ENCODE measurements around the gene SHLD2. TPM values are rescaled to one million over a fixed set of nuclear protein-coding genes. Genes with fewer than 3 reads are reported as not detected.
"Not testable (repeated sequence)": the region's sequence is repeated elsewhere in the genome, so short reads cannot be mapped to it uniquely, and the experiment has no call there.

SHLD2 gene, protein sequence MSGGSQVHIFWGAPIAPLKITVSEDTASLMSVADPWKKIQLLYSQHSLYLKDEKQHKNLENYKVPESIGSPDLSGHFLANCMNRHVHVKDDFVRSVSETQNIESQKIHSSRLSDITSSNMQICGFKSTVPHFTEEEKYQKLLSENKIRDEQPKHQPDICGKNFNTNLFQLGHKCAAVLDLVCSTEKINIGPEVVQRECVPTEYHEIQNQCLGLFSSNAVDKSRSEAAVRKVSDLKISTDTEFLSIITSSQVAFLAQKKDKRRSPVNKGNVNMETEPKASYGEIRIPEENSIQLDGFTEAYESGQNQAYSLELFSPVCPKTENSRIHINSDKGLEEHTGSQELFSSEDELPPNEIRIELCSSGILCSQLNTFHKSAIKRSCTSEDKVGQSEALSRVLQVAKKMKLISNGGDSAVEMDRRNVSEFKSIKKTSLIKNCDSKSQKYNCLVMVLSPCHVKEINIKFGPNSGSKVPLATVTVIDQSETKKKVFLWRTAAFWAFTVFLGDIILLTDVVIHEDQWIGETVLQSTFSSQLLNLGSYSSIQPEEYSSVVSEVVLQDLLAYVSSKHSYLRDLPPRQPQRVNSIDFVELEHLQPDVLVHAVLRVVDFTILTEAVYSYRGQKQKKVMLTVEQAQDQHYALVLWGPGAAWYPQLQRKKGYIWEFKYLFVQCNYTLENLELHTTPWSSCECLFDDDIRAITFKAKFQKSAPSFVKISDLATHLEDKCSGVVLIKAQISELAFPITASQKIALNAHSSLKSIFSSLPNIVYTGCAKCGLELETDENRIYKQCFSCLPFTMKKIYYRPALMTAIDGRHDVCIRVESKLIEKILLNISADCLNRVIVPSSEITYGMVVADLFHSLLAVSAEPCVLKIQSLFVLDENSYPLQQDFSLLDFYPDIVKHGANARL
- 45.2 and 49.6 TPM in 2 replicates for total RNA-seq (2014; rRNA removed; shearing (Covaris generic))
- 28.1 and 45.1 TPM in 2 replicates for polyA plus RNA-seq (2014; cell fraction: nucleus; rRNA removed)

DNA sequence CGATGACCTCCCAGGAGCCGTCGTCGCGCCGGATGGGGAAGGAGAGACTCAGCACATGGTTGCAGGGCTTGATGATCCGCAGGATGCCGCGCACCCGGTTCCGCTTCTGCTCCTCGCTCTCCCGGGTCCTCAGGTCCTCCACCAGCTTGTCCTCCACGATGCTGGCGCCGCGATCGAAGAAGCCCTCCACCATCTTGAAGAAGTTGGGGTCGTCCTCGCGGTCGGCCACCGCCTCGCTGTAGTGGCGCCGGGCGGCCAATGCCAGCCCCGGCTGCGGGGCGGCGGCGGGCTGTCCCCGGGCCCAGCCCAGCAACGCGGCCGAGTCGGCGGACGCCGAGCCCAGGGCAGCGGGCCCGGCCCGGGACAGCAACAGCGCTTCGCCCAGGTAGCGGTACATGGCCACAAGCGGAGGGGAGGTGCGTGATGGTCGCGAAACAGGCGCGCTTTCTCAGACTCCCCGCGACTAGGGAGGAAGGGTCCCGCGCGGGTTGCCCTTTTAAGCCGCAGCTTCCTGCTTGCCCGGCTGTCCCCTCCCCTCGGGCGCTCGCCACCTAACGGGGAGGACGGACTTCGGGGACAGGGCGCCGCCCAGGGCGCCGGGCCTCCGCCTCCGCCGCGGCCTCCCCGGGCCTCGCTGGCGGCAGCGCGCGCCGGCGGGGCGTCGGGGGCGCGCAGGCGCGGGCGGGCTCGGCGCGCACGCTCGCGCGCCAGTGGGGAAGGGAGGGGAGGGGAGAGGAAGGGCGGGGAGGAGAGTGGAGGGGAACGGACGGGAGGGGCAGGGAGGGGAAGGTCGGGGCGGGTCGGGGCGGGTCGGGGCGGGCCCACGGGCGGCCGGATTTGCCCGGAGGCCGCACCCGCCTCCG, at the start of gene SHLD2, which contains the start of gene GLUD1:
Gene SHLD2, plus strand, starts transcription at position 834 of the 863 bp plus-strand sequence. CDS start 56,149 bp downstream, outside the sequence.
Gene GLUD1, minus strand, starts transcription at position 471 of the 863 bp plus-strand sequence. Its CDS starts 74 bp downstream, at position 397.
- peak; percentile 88 for DNase-seq (ENCODE audit: extremely low read depth, low read depth)

DNA sequence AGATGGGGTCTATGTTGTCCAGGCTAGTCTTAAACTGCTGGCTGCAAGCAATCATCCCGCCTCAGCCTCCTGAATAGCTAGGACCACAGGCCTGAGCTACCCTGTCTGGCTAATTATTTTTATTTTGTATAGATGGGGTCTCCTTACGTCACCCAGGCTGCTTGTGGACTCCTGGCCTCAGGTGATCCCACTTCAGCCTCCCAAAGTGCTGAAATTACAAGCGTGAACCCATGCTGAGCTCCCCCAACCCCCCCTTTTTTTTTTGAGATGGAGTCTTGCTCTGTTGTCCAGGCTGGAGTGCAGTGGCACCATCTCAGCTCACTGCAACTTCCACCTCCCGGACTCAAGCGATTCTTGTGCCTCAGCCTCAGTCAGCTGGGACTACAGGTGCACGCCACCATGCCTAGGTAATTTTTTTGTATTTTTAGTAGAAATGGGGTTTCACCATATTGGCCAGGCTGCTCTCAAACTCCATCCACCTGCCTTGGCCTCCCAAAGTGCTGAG, 49.5 kb upstream of the SHLD2 start:
- DNase-seq (ENCODE audit: extremely low read depth, low read depth): no peak

DNA sequence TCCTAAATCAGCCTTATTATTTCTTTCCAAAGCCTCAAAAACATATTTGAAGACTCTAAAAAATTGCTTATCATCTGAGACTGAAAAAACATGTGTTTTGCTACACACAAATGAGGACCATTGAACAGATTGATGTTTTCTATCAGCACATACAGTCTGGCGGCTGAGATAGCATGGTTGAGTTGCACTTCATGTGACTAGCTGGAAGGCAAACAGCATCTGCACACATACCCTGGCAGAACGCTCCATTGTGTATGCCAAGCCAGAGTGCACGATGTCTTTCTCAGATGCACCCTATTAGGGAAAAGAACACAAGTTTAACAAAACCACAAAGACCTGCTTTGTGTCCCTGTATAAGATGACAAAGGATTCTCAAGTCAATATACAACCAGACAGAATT, 41.9 kb upstream of the SHLD2 start:
- no peak for DNase-seq (ENCODE audit: extremely low read depth, low read depth)

DNA sequence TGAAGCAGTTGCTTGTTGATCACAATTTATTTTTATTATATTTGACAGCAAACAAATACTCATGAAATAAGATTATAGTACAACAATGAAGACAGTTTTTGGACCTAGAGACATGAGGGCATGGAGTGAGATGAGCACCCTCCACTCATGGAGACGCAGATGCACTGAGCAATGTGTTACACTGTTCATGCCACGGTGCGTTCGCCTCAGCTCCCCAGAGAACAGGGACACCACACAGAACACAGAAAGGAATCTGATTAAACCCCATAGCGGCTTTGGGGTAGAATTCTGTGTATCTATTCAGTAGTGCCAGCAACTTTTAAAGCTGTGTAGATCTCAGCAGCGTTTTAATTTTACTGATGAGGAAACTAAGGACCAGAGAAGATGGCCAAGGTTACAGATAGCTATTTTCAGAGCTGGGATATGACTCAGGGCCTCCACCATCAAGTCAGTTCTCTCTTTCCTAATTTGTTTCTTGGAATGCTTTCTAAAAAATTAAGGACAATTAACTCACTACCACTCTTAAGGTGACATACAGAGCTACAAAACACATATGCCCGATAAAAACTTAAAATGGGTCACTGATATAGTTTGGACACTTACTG, 41.3 kb upstream of the SHLD2 start:
- DNase-seq (ENCODE audit: extremely low read depth, low read depth): no peak

DNA sequence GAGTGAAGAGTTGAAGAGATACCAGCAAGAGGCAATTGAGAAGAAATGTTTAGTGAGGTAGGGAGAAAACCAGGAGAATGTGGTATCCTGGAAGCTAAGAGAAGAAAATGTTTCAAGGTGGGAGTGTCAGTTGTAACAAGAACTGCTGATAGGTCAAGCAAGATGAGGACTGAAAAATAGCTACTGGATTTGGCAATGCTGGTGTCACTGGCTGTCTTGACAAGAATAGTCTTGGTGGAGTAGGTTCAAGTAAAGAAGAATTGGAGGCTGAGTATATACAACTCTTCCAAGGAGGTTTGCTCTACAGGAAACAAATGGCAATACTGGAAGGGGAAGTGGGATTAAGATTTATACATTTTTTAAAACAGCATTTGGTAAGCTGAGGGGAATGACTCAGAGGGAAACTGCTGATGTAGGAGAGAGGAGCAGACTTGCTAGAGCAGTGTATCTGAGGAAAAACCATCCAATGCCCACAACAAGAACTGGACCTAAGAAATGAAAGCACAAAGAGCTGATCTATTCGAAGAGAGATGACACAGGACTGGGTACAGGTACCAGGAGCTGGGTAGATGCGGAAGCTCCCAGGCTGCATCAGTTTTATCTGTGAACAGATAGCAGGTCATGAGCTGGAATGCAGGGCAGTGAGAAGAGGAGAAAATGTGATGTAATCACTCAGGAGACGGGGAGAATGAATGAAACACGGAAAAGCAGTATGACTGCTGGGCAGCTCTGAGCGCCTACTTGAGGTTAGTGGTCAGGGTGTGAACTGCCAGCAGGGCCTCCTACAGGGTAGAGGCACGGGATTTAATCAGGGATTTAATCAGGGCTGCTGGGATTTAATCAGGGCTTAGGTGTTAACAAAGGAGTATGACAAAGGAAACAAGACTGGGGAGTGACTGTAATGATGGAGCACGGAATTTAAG, 40.4 kb upstream of the SHLD2 start:
- DNase-seq (ENCODE audit: extremely low read depth, low read depth): no peak

DNA sequence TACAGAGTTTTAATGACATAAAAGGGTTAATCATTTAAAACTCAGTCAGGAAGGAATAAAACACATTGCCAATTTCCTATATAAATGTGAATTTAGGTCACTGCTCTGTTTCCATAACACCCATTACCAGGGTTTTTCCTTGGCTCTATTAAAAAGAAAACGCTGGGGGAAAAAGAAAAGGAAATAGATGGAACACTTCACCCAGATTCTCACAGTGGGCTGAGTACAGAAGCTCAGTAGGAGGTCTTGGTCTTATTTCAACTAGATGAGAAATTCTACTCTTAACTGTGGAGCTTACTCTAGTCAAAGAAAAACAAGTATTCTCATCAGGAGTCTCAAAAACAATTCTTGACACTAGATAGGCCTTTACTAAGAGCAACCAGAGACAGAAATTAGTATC, 36.8 kb upstream of the SHLD2 start:
- DNase-seq (ENCODE audit: extremely low read depth, low read depth): no peak

DNA sequence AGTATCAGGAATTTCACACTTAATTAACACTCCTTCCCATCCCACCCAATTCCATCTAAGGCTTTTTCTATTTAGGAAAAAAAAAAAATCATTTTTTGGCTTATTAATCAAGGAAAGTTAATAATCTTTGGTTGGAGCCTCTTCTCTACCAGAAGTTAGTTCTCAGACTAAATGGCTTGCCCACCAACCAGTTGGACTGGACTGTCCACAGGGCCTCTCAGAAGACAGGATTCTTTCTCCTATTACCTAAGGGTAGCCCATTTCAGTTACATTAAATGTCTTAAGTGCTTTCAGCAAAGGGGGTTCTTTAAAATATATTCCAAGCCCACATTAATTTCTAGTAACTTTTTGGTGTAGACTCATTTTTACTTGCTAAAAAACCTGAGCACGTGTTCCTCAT, 35.6 kb upstream of the SHLD2 start:
- no peak for DNase-seq (ENCODE audit: extremely low read depth, low read depth)

DNA sequence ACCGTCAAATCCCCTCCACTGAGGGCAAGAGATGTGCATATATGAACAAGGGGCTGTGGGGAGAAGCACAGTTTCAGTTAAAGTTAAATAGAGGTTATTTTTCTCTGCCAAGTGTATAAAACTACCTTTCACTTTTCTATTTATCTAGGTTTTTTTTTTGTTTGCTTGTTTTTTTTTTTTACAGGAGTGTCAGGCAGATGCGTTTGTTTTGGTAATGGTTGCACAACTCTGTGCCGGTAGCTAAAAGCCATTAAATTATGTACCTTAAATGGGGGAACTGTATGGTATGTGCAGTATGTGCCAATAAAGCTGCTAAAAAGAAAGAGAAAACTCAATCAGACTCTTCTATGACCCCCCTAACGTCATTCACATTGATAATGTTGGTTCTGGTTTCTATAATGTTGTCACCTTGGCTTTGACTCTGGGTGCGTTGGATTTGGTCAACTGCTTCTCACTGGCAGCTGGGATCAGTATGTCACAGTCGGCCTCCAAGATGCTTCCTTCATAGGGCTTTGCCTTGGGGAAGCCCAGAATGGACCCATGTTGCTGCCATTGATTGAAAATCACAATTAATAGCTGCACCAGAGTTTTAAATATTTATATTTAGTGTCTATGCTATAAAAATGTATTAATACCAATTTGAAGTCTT, 34.6 kb upstream of the SHLD2 start:
- DNase-seq (ENCODE audit: extremely low read depth, low read depth): no peak

DNA sequence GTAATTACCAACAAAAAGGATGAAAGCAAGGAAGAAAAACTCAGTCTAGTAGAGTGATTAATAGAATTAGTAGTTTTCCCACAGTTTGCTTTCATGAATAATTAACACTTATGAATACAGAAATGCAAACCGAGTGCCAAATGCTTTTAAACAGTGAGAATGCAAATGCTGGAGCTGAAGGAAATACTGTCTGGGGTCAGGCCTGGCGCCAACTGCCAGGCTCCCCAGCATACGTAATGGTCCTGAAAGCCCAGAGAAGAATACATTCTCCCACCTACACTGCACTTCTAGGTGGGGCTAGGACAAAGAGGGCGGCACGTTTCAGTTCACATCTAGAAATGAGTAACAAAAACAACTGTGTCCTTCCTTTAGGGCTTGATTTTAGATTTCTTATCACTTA, 30.4 kb upstream of the SHLD2 start:
- DNase-seq (ENCODE audit: extremely low read depth, low read depth): no peak

DNA sequence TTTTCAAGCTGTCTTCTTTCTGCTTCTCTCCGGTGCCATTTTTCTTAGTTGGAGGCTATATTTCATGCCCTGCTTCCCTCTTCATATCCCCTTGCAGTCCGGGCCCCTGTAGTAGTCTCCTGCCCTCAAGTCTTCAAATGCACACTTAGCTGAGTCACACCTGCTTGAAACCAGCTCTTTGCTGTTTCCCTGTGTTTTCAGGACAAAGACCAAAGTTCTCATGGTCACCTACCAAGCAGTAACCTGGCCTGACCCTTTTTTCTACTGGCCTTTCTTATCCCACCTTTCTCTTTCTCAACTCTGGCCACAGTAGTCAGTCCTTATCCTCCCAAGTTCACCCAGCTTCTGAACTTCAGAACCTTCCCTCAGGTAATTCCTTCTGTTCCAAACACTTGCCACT, 28.8 kb upstream of the SHLD2 start:
- DNase-seq (ENCODE audit: extremely low read depth, low read depth): no peak

DNA sequence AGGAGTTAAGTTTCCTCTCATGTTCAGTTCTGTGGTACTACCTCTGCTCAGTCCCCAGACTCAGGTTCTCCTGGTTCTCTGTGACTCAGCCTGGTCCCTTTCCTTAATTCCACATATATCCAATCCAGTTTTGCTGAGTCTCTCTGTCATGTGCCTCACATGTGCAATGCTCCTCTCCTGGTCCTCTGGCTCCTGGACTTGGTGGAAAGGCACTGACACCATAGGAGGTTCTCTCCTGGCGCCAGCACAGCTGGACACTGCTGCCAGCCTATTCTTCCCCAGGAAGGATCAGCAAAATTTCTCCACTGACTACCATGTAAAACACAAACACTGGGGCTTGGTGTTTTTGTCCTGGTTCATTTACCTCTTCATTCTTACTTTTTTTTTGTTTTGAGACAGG, 28.1 kb upstream of the SHLD2 start:
- DNase-seq (ENCODE audit: extremely low read depth, low read depth): no peak

DNA sequence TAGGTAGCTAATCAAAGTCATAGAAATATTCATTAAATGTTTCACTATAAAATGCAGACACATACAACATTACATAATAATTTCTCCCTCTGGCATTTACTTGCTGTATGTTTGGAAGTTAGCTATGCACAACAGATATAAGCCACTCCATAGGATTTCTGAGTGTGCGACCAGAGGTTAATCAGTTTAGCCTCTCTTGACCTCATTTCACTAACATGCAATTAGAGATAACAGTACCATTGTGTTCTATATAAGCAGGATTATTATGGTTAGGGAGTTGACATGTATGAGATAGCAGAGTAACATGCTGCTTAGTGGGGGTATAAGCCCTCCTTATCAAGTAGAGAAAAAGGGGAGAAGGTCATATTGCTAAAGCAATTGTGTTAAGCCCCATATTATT, 26.7 kb upstream of the SHLD2 start:
- DNase-seq (ENCODE audit: extremely low read depth, low read depth): no peak

DNA sequence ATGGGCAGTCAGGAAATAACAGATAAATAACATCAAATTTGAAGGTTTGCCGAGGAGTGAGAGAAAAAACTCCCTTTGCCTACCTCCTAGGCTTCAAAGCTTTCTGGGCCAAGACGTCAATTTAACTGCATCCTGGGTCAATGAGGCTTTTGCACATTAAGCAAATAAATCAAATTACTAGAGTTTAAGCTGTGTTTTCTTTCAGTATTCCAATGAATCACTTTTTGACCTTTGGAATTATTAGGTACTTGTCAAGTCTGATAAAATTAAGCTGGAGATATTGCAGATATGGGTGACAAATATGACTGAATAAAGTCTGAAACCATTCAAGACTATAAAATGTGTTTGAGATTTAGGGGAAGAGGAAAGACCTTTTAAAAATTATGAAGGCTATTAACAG, 22.6 kb upstream of the SHLD2 start:
- DNase-seq (ENCODE audit: extremely low read depth, low read depth): no peak

DNA sequence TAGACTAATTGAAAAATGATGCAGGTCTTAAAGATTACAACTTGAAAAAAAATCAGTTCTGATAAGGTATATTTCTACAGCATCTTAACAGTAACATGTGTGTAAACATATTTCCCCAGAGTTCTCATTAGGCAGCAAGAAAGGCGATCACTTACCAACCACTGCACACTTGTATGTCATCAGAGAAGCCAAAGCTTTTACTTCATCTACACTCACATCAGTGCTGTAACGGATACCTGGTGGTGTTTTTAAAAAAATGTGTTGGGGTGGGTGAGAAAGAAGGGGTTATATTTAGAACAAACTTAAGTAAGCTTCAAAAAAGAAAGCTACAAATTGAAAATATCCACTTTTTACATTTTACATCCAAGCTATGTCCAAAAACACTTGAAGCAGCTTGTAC, 18.6 kb upstream of the SHLD2 start:
- DNase-seq (ENCODE audit: extremely low read depth, low read depth): not testable (repeated sequence)

DNA sequence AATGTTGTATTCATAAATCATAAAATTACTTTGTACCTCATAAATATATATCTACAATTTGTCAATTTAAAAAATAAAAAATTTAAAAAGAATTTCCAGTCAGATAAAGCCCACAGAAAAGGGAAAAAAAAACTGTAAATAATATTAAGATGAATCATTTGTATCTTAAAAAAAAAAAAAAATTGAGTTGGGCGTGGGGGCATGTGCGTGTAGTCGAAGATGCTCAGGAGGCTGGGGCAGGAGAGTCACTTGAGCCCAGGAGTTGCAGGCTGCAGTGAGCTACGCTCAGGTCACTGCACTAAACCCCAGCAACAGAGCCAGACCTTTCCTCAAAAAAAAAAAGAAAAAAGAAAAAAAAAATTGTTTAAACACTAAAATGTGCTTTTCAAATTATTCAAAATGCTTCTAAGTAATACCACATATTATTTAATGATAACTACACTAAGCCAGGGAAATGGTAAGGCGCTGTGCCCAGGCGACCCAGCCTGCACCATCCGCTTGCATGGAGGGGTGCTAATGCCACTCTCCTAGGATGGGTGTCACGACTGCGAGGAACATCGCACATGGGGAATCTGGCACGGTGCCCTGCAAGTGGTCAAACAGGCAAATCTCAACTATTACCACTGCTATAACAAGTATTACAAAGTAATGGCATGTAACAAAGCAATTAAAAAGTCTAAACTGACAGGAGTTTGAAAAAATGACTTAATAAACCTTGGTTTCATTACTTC, 15.7 kb upstream of the SHLD2 start:
- no peak for DNase-seq (ENCODE audit: extremely low read depth, low read depth)

DNA sequence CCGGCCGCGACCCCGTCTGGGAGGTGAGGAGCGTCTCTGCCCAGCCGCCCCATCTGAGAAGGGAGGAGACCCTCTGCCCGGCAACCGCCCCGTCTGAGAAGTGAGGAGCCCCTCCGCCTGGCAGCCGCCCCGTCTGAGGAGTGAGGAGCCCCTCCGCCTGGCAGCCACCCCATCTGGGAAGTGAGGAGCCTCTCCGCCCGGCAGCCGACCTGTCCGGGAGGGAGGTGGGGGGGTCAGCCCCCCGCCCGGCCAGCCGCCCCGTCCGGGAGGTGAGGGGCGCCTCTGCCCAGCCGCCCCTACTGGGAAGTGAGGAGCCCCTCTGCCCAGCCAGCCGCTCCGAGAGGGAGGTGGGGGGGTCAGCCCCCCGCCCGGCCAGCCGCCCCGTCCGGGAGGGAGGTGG, 14.4 kb upstream of the SHLD2 start:
- not testable (repeated sequence) for DNase-seq (ENCODE audit: extremely low read depth, low read depth)

DNA sequence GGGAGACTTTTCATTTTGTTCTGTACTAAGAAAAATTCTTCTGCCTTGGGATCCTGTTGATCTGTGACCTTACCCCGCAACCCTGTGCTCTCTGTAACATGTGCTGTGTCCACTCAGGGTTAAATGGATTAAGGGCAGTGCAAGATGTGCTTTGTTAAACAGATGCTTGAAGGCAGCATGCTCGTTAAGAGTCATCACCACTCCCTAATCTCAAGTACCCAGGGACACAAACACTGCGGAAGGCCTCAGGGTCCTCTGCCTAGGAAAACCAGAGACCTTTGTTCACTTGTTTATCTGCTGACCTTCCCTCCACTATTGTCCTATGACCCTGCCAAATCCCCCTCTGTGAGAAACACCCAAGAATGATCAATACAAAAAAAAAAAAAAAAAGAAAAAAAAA, 13.4 kb upstream of the SHLD2 start:
- DNase-seq (ENCODE audit: extremely low read depth, low read depth): not testable (repeated sequence)

DNA sequence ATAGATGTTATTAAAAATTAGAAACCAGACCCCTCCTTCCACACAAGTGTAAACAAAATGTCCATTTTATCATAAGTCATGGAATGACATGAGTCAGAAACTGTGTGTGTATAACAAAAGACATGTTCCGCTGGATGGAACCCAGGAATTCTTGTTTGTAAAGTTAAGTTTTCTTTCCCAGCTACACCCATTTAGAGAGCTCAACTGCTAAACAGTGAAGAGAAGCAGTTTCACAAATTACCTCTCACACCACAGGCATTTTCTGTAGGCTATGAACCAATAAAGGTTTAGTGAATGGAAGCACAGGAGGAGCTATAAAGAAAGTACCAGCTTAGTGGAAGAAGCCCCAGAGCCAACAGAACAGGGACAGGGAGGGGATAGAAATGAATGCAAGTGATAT, 12.8 kb upstream of the SHLD2 start:
- DNase-seq (ENCODE audit: extremely low read depth, low read depth): not testable (repeated sequence)

Data from NCI-H460 (cell line).